ENCODE data around the gene SLC38A10. TPM values are rescaled to one million over a fixed set of nuclear protein-coding genes. Genes with fewer than 3 reads are reported as not detected.

The SLC38A10 gene
- total RNA-seq, 2 experiments from 2014 or later, result 56.0 to 147 TPM

DNA sequence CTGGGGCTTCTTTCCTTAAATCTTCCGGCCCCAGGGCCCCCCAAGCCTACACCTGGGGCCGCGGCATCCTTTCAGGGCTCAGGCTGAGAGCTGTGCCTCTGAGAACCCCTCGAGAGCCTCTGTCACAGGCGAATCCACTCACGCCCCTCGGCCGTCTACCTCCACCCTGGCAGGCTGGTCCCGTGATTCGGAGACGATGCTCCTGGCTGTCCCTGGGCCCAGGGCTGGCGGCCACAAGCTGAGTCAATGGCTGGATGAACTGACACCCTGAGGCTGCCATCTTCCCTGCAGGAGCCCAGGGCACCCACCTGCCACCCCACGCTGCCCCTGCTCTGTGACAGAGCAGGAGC is 60.6 kb downstream of the SLC38A10 start:
- BruUV-seq (replicated peaks), result no TSS peak
- TF ChIP-seq, protein P1, sequence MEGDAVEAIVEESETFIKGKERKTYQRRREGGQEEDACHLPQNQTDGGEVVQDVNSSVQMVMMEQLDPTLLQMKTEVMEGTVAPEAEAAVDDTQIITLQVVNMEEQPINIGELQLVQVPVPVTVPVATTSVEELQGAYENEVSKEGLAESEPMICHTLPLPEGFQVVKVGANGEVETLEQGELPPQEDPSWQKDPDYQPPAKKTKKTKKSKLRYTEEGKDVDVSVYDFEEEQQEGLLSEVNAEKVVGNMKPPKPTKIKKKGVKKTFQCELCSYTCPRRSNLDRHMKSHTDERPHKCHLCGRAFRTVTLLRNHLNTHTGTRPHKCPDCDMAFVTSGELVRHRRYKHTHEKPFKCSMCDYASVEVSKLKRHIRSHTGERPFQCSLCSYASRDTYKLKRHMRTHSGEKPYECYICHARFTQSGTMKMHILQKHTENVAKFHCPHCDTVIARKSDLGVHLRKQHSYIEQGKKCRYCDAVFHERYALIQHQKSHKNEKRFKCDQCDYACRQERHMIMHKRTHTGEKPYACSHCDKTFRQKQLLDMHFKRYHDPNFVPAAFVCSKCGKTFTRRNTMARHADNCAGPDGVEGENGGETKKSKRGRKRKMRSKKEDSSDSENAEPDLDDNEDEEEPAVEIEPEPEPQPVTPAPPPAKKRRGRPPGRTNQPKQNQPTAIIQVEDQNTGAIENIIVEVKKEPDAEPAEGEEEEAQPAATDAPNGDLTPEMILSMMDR (conservative IDR thresholded peaks at IDR 0.05; ENCODE audit: low read length), result no peak
- no peak for TF ChIP-seq EZH2phosphoT487 (IDR thresholded peaks at IDR 0.05; ENCODE audit: borderline replicate concordance, low read depth, low read length)
- H3K79me2 ChIP-seq (ENCODE audit: insufficient read depth, low read depth, low read length), result peaks cover 10% of the 10 kb centered on the region; the same call in 1 of the 2 replicates

DNA sequence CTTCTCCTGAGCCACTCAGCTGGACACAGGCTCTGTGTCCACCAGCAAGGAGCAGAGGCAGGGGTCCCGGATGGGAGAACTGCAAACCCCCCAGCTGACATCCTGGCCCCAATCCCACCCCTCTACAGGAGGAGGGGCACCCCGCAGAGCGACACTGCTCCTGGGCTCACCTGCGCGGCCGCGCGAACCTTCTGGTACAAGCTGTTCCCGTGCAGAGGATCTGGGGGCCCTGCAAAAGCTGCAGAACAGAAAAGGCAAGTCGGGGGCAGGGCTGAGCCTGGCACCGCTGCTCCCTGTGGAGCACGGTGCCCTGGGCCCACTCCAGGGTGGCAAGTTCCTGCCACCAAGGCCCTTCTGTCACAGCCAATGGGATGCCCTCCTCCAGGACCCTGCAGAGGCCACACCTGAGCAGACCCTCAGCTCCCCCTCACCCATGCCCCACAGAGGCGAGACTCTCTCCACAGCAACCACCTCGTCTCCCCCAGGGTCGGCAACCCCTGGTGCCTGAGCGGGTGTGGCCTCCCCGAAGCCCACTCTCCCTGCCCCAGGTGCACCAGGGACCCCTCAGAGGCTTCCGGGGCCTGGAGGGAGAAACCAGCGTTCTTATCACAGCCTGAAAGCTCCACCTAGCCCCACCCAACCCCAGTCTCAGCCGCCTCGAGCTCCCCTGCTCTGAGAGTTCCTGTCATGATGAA is 61.1 kb downstream of the SLC38A10 start:
- no peak for DNase-seq (ENCODE audit: low spot score)
- ChIA-PET POLR2A (no interaction called here), CTCF (ENCODE audit: unreplicated experiment) (no interaction called here)
- Histone ChIP-seq H3K4me2 (ENCODE audit: low read length) (no peak overlapping the region), H3K4me1 (ENCODE audit: insufficient read depth, low read length, poor library complexity, severe bottlenecking) (peaks cover 11% of the 10 kb centered on the region), H4K20me1 (ENCODE audit: insufficient read depth, low read length) (no peaks in the 10 kb centered on the region), H3K9me3 (ENCODE audit: low read length) (no peaks in the 10 kb centered on the region), H3K9me2 (ENCODE audit: insufficient read depth, low read length) (no peaks in the 10 kb centered on the region), H3K27ac (ENCODE audit: low read depth, low read length, poor library complexity, severe bottlenecking) (no peak overlapping the region), H3K79me2 (ENCODE audit: insufficient read depth, low read depth, low read length) (peaks cover 9% of the 10 kb centered on the region; the same call in 1 of the 2 replicates), H2AFZ (ENCODE audit: low read length) (no peak overlapping the region), H3K36me3 (ENCODE audit: insufficient read depth, low read length) (peaks cover 23% of the 10 kb centered on the region), H3K4me3 (ENCODE audit: low read depth, low read length, poor library complexity, severe bottlenecking) (no peak overlapping the region)
- no TSS peak for BruUV-seq (replicated peaks)
- TF ChIP-seq, protein P1 (conservative IDR thresholded peaks at IDR 0.05; ENCODE audit: low read length), result no peak
- TF ChIP-seq EZH2phosphoT487 (IDR thresholded peaks at IDR 0.05; ENCODE audit: borderline replicate concordance, low read depth, low read length), result no peak
- intact Hi-C loops (cut with micrococcal nuclease; ENCODE audit: unreplicated experiment), result no loop called here

More for the DNA sequence above, 60.6 kb downstream of the SLC38A10 start:
- no peaks in the 10 kb centered on the region for H3K9me2 ChIP-seq (ENCODE audit: insufficient read depth, low read length)
- DNase-seq (ENCODE audit: low spot score), result no peak
- no peaks in the 10 kb centered on the region for H4K20me1 ChIP-seq (ENCODE audit: insufficient read depth, low read length)
- H3K9me3 ChIP-seq (ENCODE audit: low read length), result no peaks in the 10 kb centered on the region
- peaks cover 21% of the 10 kb centered on the region for H3K36me3 ChIP-seq (ENCODE audit: insufficient read depth, low read length)
- H3K4me1 ChIP-seq (ENCODE audit: insufficient read depth, low read length, poor library complexity, severe bottlenecking), result peaks cover 11% of the 10 kb centered on the region
- no peak overlapping the region for H3K27ac ChIP-seq (ENCODE audit: low read depth, low read length, poor library complexity, severe bottlenecking)
- ChIA-PET POLR2A (no interaction called here), CTCF (ENCODE audit: unreplicated experiment) (no interaction called here)
- no peak overlapping the region for H3K4me3 ChIP-seq (ENCODE audit: low read depth, low read length, poor library complexity, severe bottlenecking)
- intact Hi-C loops (cut with micrococcal nuclease; ENCODE audit: unreplicated experiment), result no loop called here
- no peak overlapping the region for H2AFZ ChIP-seq (ENCODE audit: low read length)
- no peak overlapping the region for H3K4me2 ChIP-seq (ENCODE audit: low read length)

DNA sequence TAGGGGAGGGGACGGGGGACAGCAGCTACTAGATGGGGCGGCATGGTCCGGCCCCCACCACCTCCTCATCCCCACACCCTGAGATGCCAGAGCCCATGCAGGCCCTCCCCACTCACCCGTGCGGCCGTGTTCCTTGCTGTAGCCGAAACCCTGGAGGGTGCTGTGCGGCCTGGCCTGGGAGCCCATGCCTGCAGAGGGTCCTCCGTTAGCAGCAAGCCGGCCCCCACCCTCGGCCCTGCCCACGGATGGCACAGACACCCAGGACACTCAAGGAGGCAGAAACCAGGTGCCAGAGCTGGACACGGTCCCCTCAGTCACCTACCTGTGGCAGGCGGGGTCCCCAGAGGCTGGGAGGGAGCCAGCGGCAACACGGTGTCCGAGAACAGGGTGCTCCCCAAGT is 61.8 kb downstream of the SLC38A10 start:
- H3K79me2 ChIP-seq (ENCODE audit: insufficient read depth, low read depth, low read length), result peaks cover 7% of the 10 kb centered on the region; the same call in 1 of the 2 replicates
- ChIA-PET CTCF (ENCODE audit: unreplicated experiment) (no interaction called here), POLR2A (no interaction called here)
- no peak overlapping the region for H2AFZ ChIP-seq (ENCODE audit: low read length)
- no peak overlapping the region for H3K4me2 ChIP-seq (ENCODE audit: low read length)
- DNase-seq (ENCODE audit: low spot score), result no peak
- BruUV-seq (replicated peaks), result no TSS peak
- H3K9me3 ChIP-seq (ENCODE audit: low read length), result no peaks in the 10 kb centered on the region
- TF ChIP-seq EZH2phosphoT487 (IDR thresholded peaks at IDR 0.05; ENCODE audit: borderline replicate concordance, low read depth, low read length), result no peak
- TF ChIP-seq, protein P1 (conservative IDR thresholded peaks at IDR 0.05; ENCODE audit: low read length), result no peak
- no peaks in the 10 kb centered on the region for H4K20me1 ChIP-seq (ENCODE audit: insufficient read depth, low read length)
- H3K36me3 ChIP-seq (ENCODE audit: insufficient read depth, low read length), result peaks cover 23% of the 10 kb centered on the region
- no peak overlapping the region for H3K4me3 ChIP-seq (ENCODE audit: low read depth, low read length, poor library complexity, severe bottlenecking)
- no peak overlapping the region for H3K27ac ChIP-seq (ENCODE audit: low read depth, low read length, poor library complexity, severe bottlenecking)
- intact Hi-C loops (cut with micrococcal nuclease; ENCODE audit: unreplicated experiment), result no loop called here
- no peaks in the 10 kb centered on the region for H3K9me2 ChIP-seq (ENCODE audit: insufficient read depth, low read length)
- peaks cover 18% of the 10 kb centered on the region for H3K4me1 ChIP-seq (ENCODE audit: insufficient read depth, low read length, poor library complexity, severe bottlenecking)

Data from OCI-LY7 (cell line).